ENCODE measurements around the gene PACC1. TPM values are rescaled to one million over a fixed set of nuclear protein-coding genes. Genes with fewer than 3 reads are reported as not detected.
A peak's percentile ranks its signal among the peaks of the same experiment; 100 is the strongest.

Gene PACC1
- total RNA-seq, 4 donors from 2014 or later: 1.4 to 3.8 (median 2.5) TPM

GRCh38 chr1:212434992-212435391 lies 20.3 kb upstream of the PACC1 start:
- DNase-seq (no peak), ATAC-seq (no peak)
- Histone ChIP-seq H3K27me3 (no peaks in the 10 kb centered on the region), H3K27ac (no peak overlapping the region), H3K36me3 (no peaks in the 10 kb centered on the region), H3K4me3 (no peak overlapping the region), H3K4me1 (peaks cover 7 to 14% of the 10 kb centered on the region in 2 donors), H3K9me3 (no peaks in the 10 kb centered on the region)
- intact Hi-C loops (cut with DNase I; ENCODE audit: low total_unique reads) (loop anchor here (10.0 kb wide), 1 partner anchor 400 kb away; the partner anchor contains the start of genes DTL and INTS7), in situ Hi-C loops (cut with MboI; ENCODE audit: low sequenced_read_pairs in 4 of 4) (loop anchor here in 1 of 4 donors (25.0 kb wide), 1 partner anchor 748 kb away; the partner anchor contains the start of gene NEK2)
- no peak for TF ChIP-seq POLR2A (IDR thresholded peaks at IDR 0.05)
- no peak for TF ChIP-seq CTCF (IDR thresholded peaks at IDR 0.05 in 4 of 5, conservative IDR thresholded peaks at IDR 0.05 in 1 of 5)

DNA sequence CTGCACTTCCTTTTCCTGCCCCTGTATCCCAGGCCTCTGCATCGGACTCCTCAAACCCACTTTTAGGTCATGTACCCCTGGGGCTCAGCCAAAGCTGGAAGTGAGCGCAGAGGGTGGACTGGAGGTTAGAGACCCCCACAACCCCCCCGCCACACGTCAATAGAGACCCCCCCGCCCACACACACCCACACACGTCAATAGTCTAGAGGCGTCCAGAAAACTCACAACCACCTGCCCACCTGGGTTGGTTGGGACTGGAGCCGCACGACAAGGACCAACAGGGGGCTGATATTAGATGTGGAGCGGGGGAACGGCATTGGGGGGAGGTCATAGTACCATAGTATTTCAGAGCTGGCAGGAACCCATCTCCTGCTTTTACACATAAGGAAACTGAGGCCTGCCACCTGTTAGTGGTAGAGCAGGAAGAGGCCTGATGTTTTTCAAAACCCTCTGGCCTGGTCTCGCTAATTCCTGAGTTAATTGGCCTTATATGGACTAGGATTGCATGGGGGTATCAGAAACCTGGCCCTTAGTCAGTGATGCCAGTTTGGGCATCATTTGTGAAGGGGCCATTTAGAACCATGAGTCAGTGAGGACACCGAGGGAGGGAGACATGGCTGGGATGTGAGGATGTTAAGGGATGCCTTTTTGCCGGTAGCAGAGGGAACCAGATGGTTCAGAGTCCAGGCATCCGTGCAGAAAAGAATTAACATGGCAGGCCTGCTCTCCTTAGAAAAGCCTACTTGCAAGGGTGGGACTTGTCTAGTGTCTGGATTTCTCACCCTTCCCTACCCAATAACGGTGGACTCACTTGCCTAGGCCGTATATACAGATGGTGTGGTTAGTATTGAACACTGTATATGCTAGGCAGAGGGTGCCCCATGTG lies 19.1 kb upstream of the PACC1 start:
- in situ Hi-C loops (cut with MboI; ENCODE audit: low sequenced_read_pairs in 4 of 4) (loop anchor here in 1 of 4 donors (25.0 kb wide), 1 partner anchor 747 kb away; the partner anchor contains the start of gene NEK2), intact Hi-C loops (cut with DNase I; ENCODE audit: low total_unique reads) (loop anchor here (2.0 to 10.0 kb wide), 2 partner anchors 23 to 399 kb away; partner anchors contain the start of genes DTL and INTS7)
- no peaks in the 10 kb centered on the region for H3K9me3 ChIP-seq
- H3K4me1 ChIP-seq: peaks cover 7 to 13% of the 10 kb centered on the region in 2 donors
- no peak for ATAC-seq
- TF ChIP-seq CTCF (IDR thresholded peaks at IDR 0.05 in 4 of 5, conservative IDR thresholded peaks at IDR 0.05 in 1 of 5) (no peak), POLR2A (IDR thresholded peaks at IDR 0.05) (no peak)
- peak in 1 of 2 donors; percentile 18 for DNase-seq
- H3K36me3 ChIP-seq: no peaks in the 10 kb centered on the region
- no peaks in the 10 kb centered on the region for H3K27me3 ChIP-seq
- peak overlapping the region; percentile 66 to 76 (median 68) for H3K4me3 ChIP-seq
- H3K27ac ChIP-seq: peak overlapping the region; percentile 73 to 83 (median 78)

DNA sequence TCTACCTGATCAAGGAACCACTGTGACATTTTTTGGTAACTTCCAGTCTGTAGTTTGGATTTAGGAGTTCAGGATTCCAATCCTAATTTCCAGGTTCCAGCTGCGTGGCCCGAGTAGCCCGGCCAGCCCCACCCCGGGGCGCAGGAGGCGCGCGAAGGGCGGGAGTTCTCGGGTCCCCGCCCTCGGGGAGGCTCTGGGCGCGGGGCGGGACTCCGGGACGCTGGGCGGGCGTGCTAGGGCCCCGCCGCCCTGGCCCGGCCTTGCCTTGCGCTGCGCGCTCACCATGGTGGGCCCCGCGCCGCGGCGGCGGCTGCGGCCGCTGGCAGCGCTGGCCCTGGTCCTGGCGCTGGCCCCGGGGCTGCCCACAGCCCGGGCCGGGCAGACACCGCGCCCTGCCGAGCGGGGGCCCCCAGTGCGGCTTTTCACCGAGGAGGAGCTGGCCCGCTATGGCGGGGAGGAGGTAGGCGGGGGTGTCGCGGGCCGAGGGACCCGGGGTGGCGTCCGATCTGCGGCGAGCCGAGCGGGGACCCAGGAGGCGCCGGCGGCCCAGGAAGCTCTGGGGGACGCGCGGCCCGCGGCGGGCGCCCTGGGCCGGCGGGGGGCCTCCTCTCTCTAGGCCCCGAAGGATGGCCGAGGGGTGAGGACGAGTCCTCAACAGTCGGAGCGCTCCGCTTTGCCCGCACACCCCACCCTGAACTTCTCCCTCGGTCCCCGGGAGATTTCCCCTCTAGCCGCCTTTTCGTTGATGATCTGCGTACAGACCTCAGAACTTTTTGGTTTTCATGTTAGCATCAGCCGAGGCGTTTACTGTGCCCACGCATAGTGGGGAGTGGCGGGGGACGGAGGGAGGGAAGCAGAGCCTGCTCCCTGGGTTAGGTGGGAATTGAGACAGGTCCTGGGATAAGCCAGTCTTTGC lies 18.2 kb upstream of the PACC1 start, which contains the start of gene NENF:
NENF (plus strand) TSS at position 260 of the 916 bp plus-strand sequence; CDS start at position 284, 24 bp downstream.
- peak within 1 kb of the TSS; percentile 66 to 76 (median 68) for H3K4me3 ChIP-seq
- in situ Hi-C loops (cut with MboI; ENCODE audit: low sequenced_read_pairs in 4 of 4): loop anchor here in 1 of 4 donors (25.0 kb wide), 1 partner anchor 746 kb away; the partner anchor contains the start of gene NEK2
- no peak for TF ChIP-seq CTCF (IDR thresholded peaks at IDR 0.05 in 4 of 5, conservative IDR thresholded peaks at IDR 0.05 in 1 of 5)
- peak; percentile 81 to 83 for TF ChIP-seq POLR2A (IDR thresholded peaks at IDR 0.05)
- intact Hi-C loops (cut with DNase I; ENCODE audit: low total_unique reads): loop anchor here (2.0 to 10.0 kb wide), 2 partner anchors 24 to 398 kb away; partner anchors contain the start of genes DTL and INTS7
- DNase-seq (peak; percentile 47 to 71), ATAC-seq (peak; percentile 90 to 93)
- no peaks in the 10 kb centered on the region for H3K9me3 ChIP-seq
- H3K27ac ChIP-seq: peak within 1 kb of the TSS; percentile 73 to 83 (median 78)
- H3K36me3 ChIP-seq: no peaks in the 10 kb centered on the region
- H3K27me3 ChIP-seq: no peaks in the 10 kb centered on the region
- peaks cover 7 to 13% of the 10 kb centered on the region in 2 donors for H3K4me1 ChIP-seq

- H3K9me3 ChIP-seq: no peaks in the 10 kb centered on the region
- ATAC-seq: no peak
- peaks cover 7 to 13% of the 10 kb centered on the region in 2 donors for H3K4me1 ChIP-seq
- no peak for TF ChIP-seq CTCF (IDR thresholded peaks at IDR 0.05 in 4 of 5, conservative IDR thresholded peaks at IDR 0.05 in 1 of 5)
- no peak for TF ChIP-seq POLR2A (IDR thresholded peaks at IDR 0.05)
- peak overlapping the region; percentile 73 to 83 (median 78) for H3K27ac ChIP-seq
- intact Hi-C loops (cut with DNase I; ENCODE audit: low total_unique reads): loop anchor here (2.0 to 10.0 kb wide), 2 partner anchors 25 to 397 kb away; partner anchors contain the start of genes DTL and INTS7
- H3K27me3 ChIP-seq: no peaks in the 10 kb centered on the region
- no peaks in the 10 kb centered on the region for H3K36me3 ChIP-seq
- DNase-seq: no peak
- in situ Hi-C loops (cut with MboI; ENCODE audit: low sequenced_read_pairs in 4 of 4): loop anchor here in 1 of 4 donors (25.0 kb wide), 1 partner anchor 745 kb away; the partner anchor contains the start of gene NEK2
- H3K4me3 ChIP-seq: peak overlapping the region; percentile 45 to 76 (median 66)
Measured at GRCh38 chr1:212432272-212432660, 17.6 kb upstream of the PACC1 start.
